Psoas muscle (tissue), 8 donors: ENCODE results near the gene TLE2. TPM values are rescaled to one million over a fixed set of nuclear protein-coding genes. Genes with fewer than 3 reads are reported as not detected.

Experiments used
- ATAC-seq, 4 donors: fragments of 200-7000 bp; cut with Tn5 transposase; one replicate each; pipeline ENCODE4 v1.9.1; 2020; ENCODE audit warnings: moderate library complexity in 3 of 4, mild to moderate bottlenecking in 2 of 4
- DNase-seq, 2 donors: peaks; one replicate each; pipeline ENCODE4 v3.0.0-alpha.2; 2020
- H3K27ac ChIP-seq: fragments of 200-600 bp; one replicate; pipeline ENCODE4 v1.8.0; 2022
- H3K27me3 ChIP-seq, 3 donors: fragments of 200-600 bp in 1 of 3; one replicate each; pipeline versions ENCODE4 v1.6.1 to v1.8.0; 2013 to 2022; ENCODE audit warnings: low read length in 2 of 3, mild to moderate bottlenecking in 2 of 3, moderate library complexity in 1 of 3; ENCODE audit not compliant: insufficient read depth in 3 of 3
- H3K36me3 ChIP-seq, 2 donors: fragments of 200-600 bp in 1 of 2; one replicate each; pipeline versions ENCODE4 v1.6.1 to v1.8.0; 2013 to 2022; ENCODE audit warnings: low read depth in 1 of 2, mild to moderate bottlenecking in 1 of 2, moderate library complexity in 1 of 2; ENCODE audit not compliant: insufficient read depth in 1 of 2
- H3K4me1 ChIP-seq: fragments of 200-600 bp; one replicate; pipeline ENCODE4 v1.8.0; 2022
- H3K4me3 ChIP-seq: fragments of 200-600 bp; one replicate; pipeline ENCODE4 v1.8.0; 2022; ENCODE audit warnings: mild to moderate bottlenecking
- H3K9me3 ChIP-seq: fragments of 200-600 bp; one replicate; pipeline ENCODE4 v1.8.0; 2022
- WGBS, 3 donors: extraction: QIAGEN DNeasy Blood & Tissue Kit; methylation state at CpG; one replicate each; pipeline versions ENCODE4 v1.1.6 to v1.1.7; 2013; 5-methylcytosine and 5-hydroxymethylcytosine counted together
- intact Hi-C, 2 donors: fragments of 100-400 bp; cut with DNase I; formaldehyde crosslinking; loops; one replicate each; pipeline versions ENCODE4 v1.11.0 to v1.14.2; 2022
- polyA plus RNA-seq, 3 donors: library from polyadenylated mRNA; stranded (reverse); fragments of 200-250 nt; gene quantifications; one replicate each; pipeline ENCODE4 v1.2.3, GENCODE V29; 2013
- total RNA-seq, 4 donors: library from RNA; stranded (reverse); fragmentation: NEBNext Ultra II Directional in 2 of 4; extraction: Animal tissue kit (Norgen Biotek cat#: 25700) in 2 of 4; gene quantifications; one replicate each; pipeline versions ENCODE4 v1.2.1 to v1.2.4, GENCODE V29; 2021 to 2023
- TF ChIP-seq, protein P1 (sequence below): fragments of 200-600 bp; IDR thresholded peaks from one replicate; pipeline ENCODE4 v1.8.0; 2022; ENCODE audit warnings: antibody characterized with exemption
- donor health status: healthy with polysubstance abuse.
- donor health status: DM: no; HTN: no; CAD: no; lungs with moderate emphysema.
- donor health status: Bipolar disorder and iron deficiency.
- donor health status: healthy.
- donor health status: DM: yes; HTN: yes; CAD: no.
- donor health status: DM: no; HTN: no; CAD: no.
- donor health status: DM: no; HTN: no; CAD: no.
- donor health status: DM: yes; HTN: yes; CAD: no.

TLE2 gene
- total and polyA plus RNA-seq, 7 donors: 23.5 to 42.5 (median 33.6) TPM

DNA sequence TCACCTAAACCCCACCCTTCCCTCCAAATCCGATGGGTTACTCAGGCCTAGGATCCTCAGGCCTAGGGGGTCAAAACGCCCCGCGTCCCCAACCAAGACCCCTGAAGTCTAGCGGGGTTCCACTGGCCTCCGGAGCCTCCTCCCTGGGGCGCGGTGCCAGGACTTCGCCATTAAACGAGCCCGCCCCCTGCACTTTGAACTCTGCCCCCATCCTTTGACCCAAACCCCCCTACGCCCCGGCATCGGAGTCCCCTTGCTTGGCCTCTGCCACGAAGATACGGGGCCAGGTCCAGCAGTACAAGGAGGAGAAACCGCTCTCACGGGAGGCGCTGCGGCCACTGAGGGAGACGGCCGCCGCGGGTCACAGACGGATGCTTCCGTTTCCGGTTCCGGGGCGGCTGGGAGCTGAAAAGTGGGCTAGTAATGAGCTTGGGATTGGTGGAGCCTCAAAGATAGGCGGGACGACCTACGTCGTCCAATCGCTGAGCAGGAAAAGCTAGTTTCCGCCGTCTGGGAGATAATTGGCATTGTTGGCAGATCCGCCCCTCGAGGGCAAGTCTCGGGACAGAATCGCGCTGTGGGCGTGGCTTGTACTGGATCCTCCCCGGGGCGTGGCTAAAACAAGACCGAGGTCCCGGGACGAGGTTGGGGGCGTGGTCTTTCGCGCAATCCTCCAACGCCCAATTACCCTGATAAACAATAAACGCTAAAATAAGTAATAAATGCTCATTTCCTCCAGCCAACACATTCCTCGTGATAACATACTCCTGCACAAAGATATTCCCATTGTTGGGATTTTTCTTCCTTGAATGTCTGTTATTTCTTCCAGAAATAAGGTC is 78.6 kb downstream of the TLE2 start:
- Histone ChIP-seq H3K36me3 (no peaks in the 10 kb centered on the region), H3K27me3 (no peaks in the 10 kb centered on the region), H3K27ac (peak overlapping the region; percentile 91), H3K9me3 (no peaks in the 10 kb centered on the region), H3K4me3 (peak overlapping the region; percentile 79), H3K4me1 (peaks cover 13% of the 10 kb centered on the region)
- TF ChIP-seq, protein P1, sequence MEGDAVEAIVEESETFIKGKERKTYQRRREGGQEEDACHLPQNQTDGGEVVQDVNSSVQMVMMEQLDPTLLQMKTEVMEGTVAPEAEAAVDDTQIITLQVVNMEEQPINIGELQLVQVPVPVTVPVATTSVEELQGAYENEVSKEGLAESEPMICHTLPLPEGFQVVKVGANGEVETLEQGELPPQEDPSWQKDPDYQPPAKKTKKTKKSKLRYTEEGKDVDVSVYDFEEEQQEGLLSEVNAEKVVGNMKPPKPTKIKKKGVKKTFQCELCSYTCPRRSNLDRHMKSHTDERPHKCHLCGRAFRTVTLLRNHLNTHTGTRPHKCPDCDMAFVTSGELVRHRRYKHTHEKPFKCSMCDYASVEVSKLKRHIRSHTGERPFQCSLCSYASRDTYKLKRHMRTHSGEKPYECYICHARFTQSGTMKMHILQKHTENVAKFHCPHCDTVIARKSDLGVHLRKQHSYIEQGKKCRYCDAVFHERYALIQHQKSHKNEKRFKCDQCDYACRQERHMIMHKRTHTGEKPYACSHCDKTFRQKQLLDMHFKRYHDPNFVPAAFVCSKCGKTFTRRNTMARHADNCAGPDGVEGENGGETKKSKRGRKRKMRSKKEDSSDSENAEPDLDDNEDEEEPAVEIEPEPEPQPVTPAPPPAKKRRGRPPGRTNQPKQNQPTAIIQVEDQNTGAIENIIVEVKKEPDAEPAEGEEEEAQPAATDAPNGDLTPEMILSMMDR: no peak
- DNase-seq (peak; percentile 100), ATAC-seq (peak; percentile 97 to 98 (median 97))
- intact Hi-C loops: loop anchor here (5.0 kb wide), 3 partner anchors 157 to 232 kb away; no protein-coding TSS in a partner anchor
- WGBS, 3 donors: 0% methylated on average over 49 to 53 of the region's 53 CpGs

DNA sequence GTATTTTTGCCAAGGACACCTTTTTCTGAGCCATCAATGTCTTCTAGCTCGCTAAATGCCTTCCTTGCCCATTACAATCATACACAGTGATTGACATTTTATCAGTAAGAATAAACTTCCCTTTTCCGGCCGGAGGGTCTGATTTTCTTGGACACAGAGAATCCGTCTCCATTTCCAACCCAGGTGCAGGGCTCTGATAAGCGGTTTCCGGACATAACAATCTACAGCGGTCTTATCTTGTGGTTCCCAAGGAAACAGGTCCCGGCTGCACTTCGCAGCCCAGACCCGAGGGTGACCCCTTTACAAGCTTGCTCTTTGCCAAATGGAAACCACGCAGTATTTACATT is 79.2 kb downstream of the TLE2 start:
- Histone ChIP-seq H3K9me3 (no peaks in the 10 kb centered on the region), H3K27me3 (no peaks in the 10 kb centered on the region), H3K4me3 (peak overlapping the region; percentile 79), H3K36me3 (no peaks in the 10 kb centered on the region), H3K27ac (peak overlapping the region; percentile 91), H3K4me1 (peaks cover 15% of the 10 kb centered on the region)
- 0 to 1% (median 1%) methylated on average over 11 of the region's 11 CpGs for WGBS, 3 donors
- intact Hi-C loops: loop anchor here (5.0 to 10.0 kb wide), 4 partner anchors 105 to 232 kb away; partner anchors contain the start of gene ZNF555 (in 1 of the 2)
- TF ChIP-seq, protein P1: no peak
- ATAC-seq (peak in 3 of 4 donors; percentile 0 to 19 (median 0)), DNase-seq (peak in 1 of 2 donors; percentile 62)

Other genes with a start within 250 kb of the TLE2 start
- 100 to 1,000 TPM in 1 of 4 donors, 10 to 100 TPM in 3; 63.4 to 104 (median 77.8) TPM for gene SGTA, start 246.0 kb downstream of the TLE2 start, total RNA-seq
- 100 to 1,000 TPM in 2 of 3 donors, 10 to 100 TPM in 1; 99.1 to 186 (median 123) TPM for gene SGTA, start 246.0 kb downstream of the TLE2 start, polyA plus RNA-seq
- 10 to 100 TPM; 46.0 to 60.2 (median 55.9) TPM for gene THOP1, start 243.8 kb downstream of the TLE2 start, total RNA-seq
- 10 to 100 TPM; 58.3 to 92.2 (median 85.9) TPM for gene THOP1, start 243.8 kb downstream of the TLE2 start, polyA plus RNA-seq
- 1 to 10 TPM; 3.5 to 6.5 (median 4.5) TPM for gene ZNF554, start 209.4 kb downstream of the TLE2 start, total RNA-seq
- 1 to 10 TPM; 1.8 to 5.2 (median 3.6) TPM for gene ZNF554, start 209.4 kb downstream of the TLE2 start, polyA plus RNA-seq
- gene ZNF555, start 187.8 kb downstream of the TLE2 start, total RNA-seq: 10 to 100 TPM in 2 of 4 donors, 1 to 10 TPM in 2; 2.9 to 16.0 (median 8.5) TPM
- gene ZNF555, start 187.8 kb downstream of the TLE2 start, polyA plus RNA-seq: 1 to 10 TPM; 1.7 to 2.4 (median 1.9) TPM
- 10 to 100 TPM in 2 of 4 donors, under 1 TPM in 2; 0.57 to 15.6 (median 5.8) TPM for gene ZNF556, start 161.9 kb downstream of the TLE2 start, total RNA-seq
- 1 to 10 TPM in 1 of 3 donors, under 1 TPM in 2; 0.24 to 7.7 (median 0.69) TPM for gene ZNF556, start 161.9 kb downstream of the TLE2 start, polyA plus RNA-seq
- 1 to 10 TPM; 1.0 to 1.7 (median 1.3) TPM for gene ZNF57, start 128.4 kb downstream of the TLE2 start, total RNA-seq
- gene ZNF57, start 128.4 kb downstream of the TLE2 start, polyA plus RNA-seq: 1 to 10 TPM in 1 of 3 donors, under 1 TPM in 2; 0.65 to 1.9 (median 0.77) TPM
- gene ZNF77, start 84.3 kb downstream of the TLE2 start, total RNA-seq: 1 to 10 TPM; 1.3 to 2.4 (median 1.3) TPM
- 1 to 10 TPM in 2 of 3 donors, under 1 TPM in 1; 0.84 to 1.9 (median 1.6) TPM for gene ZNF77, start 84.3 kb downstream of the TLE2 start, polyA plus RNA-seq
- gene TLE6, start 51.7 kb downstream of the TLE2 start, total RNA-seq: under 1 TPM in 3 of 4 donors, not detected in 1; 0.50 to 0.89 (median 0.68) TPM
- gene TLE6, start 51.7 kb downstream of the TLE2 start, polyA plus RNA-seq: 1 to 10 TPM in 2 of 3 donors, under 1 TPM in 1; 0.96 to 2.2 (median 1.5) TPM
- gene TLE5, start 33.2 kb upstream of the TLE2 start, total RNA-seq: 100 to 1,000 TPM; 390 to 607 (median 551) TPM
- gene TLE5, start 33.2 kb upstream of the TLE2 start, polyA plus RNA-seq: 100 to 1,000 TPM; 450 to 786 (median 780) TPM
- gene GNA11, start 65.1 kb upstream of the TLE2 start, total RNA-seq: 10 to 100 TPM; 46.7 to 62.4 (median 52.0) TPM
- gene GNA11, start 65.1 kb upstream of the TLE2 start, polyA plus RNA-seq: 10 to 100 TPM; 32.9 to 85.2 (median 33.4) TPM
- gene GNA15, start 106.8 kb upstream of the TLE2 start, total RNA-seq: 1 to 10 TPM in 3 of 4 donors, under 1 TPM in 1; 0.91 to 1.9 (median 1.3) TPM
- gene GNA15, start 106.8 kb upstream of the TLE2 start, polyA plus RNA-seq: under 1 TPM; 0.18 to 0.56 (median 0.31) TPM
- gene S1PR4, start 149.5 kb upstream of the TLE2 start, total RNA-seq: under 1 TPM; 0.40 to 0.79 (median 0.70) TPM
- gene S1PR4, start 149.5 kb upstream of the TLE2 start, polyA plus RNA-seq: under 1 TPM; 0.63 to 0.94 (median 0.77) TPM
- 10 to 100 TPM; 15.4 to 60.9 (median 28.5) TPM for gene NCLN, start 156.7 kb upstream of the TLE2 start, total RNA-seq
- gene NCLN, start 156.7 kb upstream of the TLE2 start, polyA plus RNA-seq: 10 to 100 TPM; 26.1 to 86.1 (median 63.7) TPM
- not detected for gene CELF5, start 195.4 kb upstream of the TLE2 start, total RNA-seq
- gene CELF5, start 195.4 kb upstream of the TLE2 start, polyA plus RNA-seq: under 1 TPM in 1 of 3 donors, not detected in 2; 0.06 TPM